HepG2 (cell line): ENCODE measurements around the gene CRK. TPM values are rescaled to one million over a fixed set of nuclear protein-coding genes. Genes with fewer than 3 reads are reported as not detected.

Experiments
- ESRRA ChIP-seq: sonication (generic); formaldehyde crosslinking; IDR thresholded peaks from 2 replicates; pipeline ENCODE4 v1.5.1; 2020; ENCODE audit warnings: mild to moderate bottlenecking, low read depth, missing genetic modification reagents
- GZF1 ChIP-seq: sonication (generic); formaldehyde crosslinking; IDR thresholded peaks from 2 replicates; pipeline ENCODE4 v1.5.1; 2020; ENCODE audit warnings: mild to moderate bottlenecking, missing genetic modification reagents
- HOMEZ ChIP-seq: IDR thresholded peaks from 2 replicates; pipeline ENCODE4 v1.6.1; 2016; ENCODE audit warnings: low read depth
- MAFG ChIP-seq: sonication (generic); formaldehyde crosslinking; IDR thresholded peaks from 2 replicates; pipeline ENCODE4 v1.5.1; 2020; ENCODE audit warnings: mild to moderate bottlenecking, missing genetic modification reagents
- MAX ChIP-seq: IDR thresholded peaks from 2 replicates; pipeline ENCODE4 v1.6.1; 2012; ENCODE audit warnings: inconsistent platforms
- MTA3 ChIP-seq: sonication (generic); formaldehyde crosslinking; IDR thresholded peaks from 2 replicates; pipeline ENCODE4 v1.4.0; 2020; ENCODE audit warnings: missing genetic modification reagents
- MTERF4 ChIP-seq: sonication (generic); formaldehyde crosslinking; IDR thresholded peaks from 2 replicates; pipeline ENCODE4 v1.8.0; 2023; ENCODE audit warnings: mild to moderate bottlenecking, missing genetic modification reagents
- RFXANK ChIP-seq: IDR thresholded peaks from 2 replicates; pipeline ENCODE4 v1.6.1; 2016
- RNF219 ChIP-seq: sonication (generic); formaldehyde crosslinking; IDR thresholded peaks from 2 replicates; pipeline ENCODE4 v1.5.0; 2020; ENCODE audit warnings: mild to moderate bottlenecking, missing genetic modification reagents
- TEAD2 ChIP-seq: sonication (generic); formaldehyde crosslinking; IDR thresholded peaks from 2 replicates; pipeline ENCODE4 v1.9.0; 2021; ENCODE audit warnings: missing genetic modification reagents
- TOPORS ChIP-seq: sonication (generic); formaldehyde crosslinking; IDR thresholded peaks from 2 replicates; pipeline ENCODE4 v1.8.0; 2023; ENCODE audit warnings: mild to moderate bottlenecking, missing genetic modification reagents
- ZNF280B ChIP-seq: sonication (generic); formaldehyde crosslinking; IDR thresholded peaks from 2 replicates; pipeline ENCODE4 v1.5.0; 2020; ENCODE audit warnings: missing genetic modification reagents, mild to moderate bottlenecking, borderline replicate concordance
- ZNF431 ChIP-seq: sonication (generic); formaldehyde crosslinking; IDR thresholded peaks from 2 replicates; pipeline ENCODE4 v1.9.0; 2022; ENCODE audit warnings: missing genetic modification reagents, low read depth, mild to moderate bottlenecking, borderline replicate concordance
- ZNF512B ChIP-seq: sonication (generic); formaldehyde crosslinking; IDR thresholded peaks from 2 replicates; pipeline ENCODE4 v1.5.1; 2020; ENCODE audit warnings: missing genetic modification reagents, mild to moderate bottlenecking, borderline replicate concordance
- ZNF530 ChIP-seq: sonication (generic); formaldehyde crosslinking; IDR thresholded peaks from 2 replicates; pipeline ENCODE4 v1.5.0; 2020; ENCODE audit warnings: low read depth, mild to moderate bottlenecking, missing genetic modification reagents
- ZNF720 ChIP-seq: sonication (generic); formaldehyde crosslinking; IDR thresholded peaks from 2 replicates; pipeline ENCODE4 v1.4.0; 2020; ENCODE audit warnings: missing genetic modification reagents
- ZNF75D ChIP-seq: sonication (generic); formaldehyde crosslinking; IDR thresholded peaks from 2 replicates; pipeline ENCODE4 v1.8.1; 2023; ENCODE audit warnings: missing genetic modification reagents, mild to moderate bottlenecking, borderline replicate concordance
- ZSCAN5A ChIP-seq: sonication (generic); formaldehyde crosslinking; IDR thresholded peaks from 2 replicates; pipeline ENCODE4 v1.8.0; 2022; ENCODE audit warnings: mild to moderate bottlenecking, missing genetic modification reagents, borderline replicate concordance
- polyA plus RNA-seq, 8 experiments: library from polyadenylated mRNA; depleted of rRNA in 3 of 8; stranded (reverse) in 7 of 8; unstranded in 1 of 8; fragments of >200 nt; fragmentation: Illumina TruSeq in 4 of 8; extraction: Trizol in 4 of 8; gene quantifications; 2 replicates each; pipeline versions ENCODE4 v1.2.1 to v1.2.3, GENCODE V29; 2011 to 2016; ENCODE audit warnings: low read depth in 4 of 8, missing spikeins in 1 of 8, mixed read lengths in 1 of 8; ENCODE audit not compliant: insufficient read depth in 1 of 8
- total RNA-seq, 5 experiments: library from RNA; depleted of rRNA; stranded (reverse); fragments of >200 nt; fragmentation: Illumina TruSeq; extraction: Trizol; gene quantifications; 2 replicates each; pipeline ENCODE4 v1.2.3, GENCODE V29; 2016; ENCODE audit warnings: low read depth in 1 of 5

Gene CRK
- total and polyA plus RNA-seq, 2 of the 13 experiments (the other 11 are each of a cell fraction or from before 2014, with no cell fraction given) = 47.4 to 54.2 TPM

- TF ChIP-seq ZSCAN5A (CRISPR knock-in tag) (no peak), MAFG (CRISPR knock-in tag) (no peak), TEAD2 (CRISPR knock-in tag) (no peak), MTA3 (no peak), TOPORS (no peak), RFXANK (CRISPR knock-in tag) (no peak), GZF1 (CRISPR knock-in tag) (no peak), ZNF75D (no peak), ZNF512B (CRISPR knock-in tag) (no peak), MTERF4 (CRISPR knock-in tag) (0 out of 2 replicates have a peak, but pooled peaks have one; percentile 28), ZNF720 (CRISPR knock-in tag) (no peak), ZNF431 (CRISPR knock-in tag) (no peak), RNF219 (no peak), ZNF280B (no peak), MAX (no peak; the same call in 1 of the 2 replicates), ZNF530 (CRISPR knock-in tag) (no peak), HOMEZ (CRISPR knock-in tag) (no peak), ESRRA (CRISPR knock-in tag) (no peak)
Measured at GRCh38 chr17:1455797-1456599, at the start of gene CRK (continued).
